ENCODE data around the gene ITGB4. TPM values are rescaled to one million over a fixed set of nuclear protein-coding genes. Genes with fewer than 3 reads are reported as not detected.
"Not testable (repeated sequence)": the region's sequence is repeated elsewhere in the genome, so short reads cannot be mapped to it uniquely, and the experiment has no call there.

Gene ITGB4
- total RNA-seq, 1 donor from 2014 or later = 8.8 TPM

DNA sequence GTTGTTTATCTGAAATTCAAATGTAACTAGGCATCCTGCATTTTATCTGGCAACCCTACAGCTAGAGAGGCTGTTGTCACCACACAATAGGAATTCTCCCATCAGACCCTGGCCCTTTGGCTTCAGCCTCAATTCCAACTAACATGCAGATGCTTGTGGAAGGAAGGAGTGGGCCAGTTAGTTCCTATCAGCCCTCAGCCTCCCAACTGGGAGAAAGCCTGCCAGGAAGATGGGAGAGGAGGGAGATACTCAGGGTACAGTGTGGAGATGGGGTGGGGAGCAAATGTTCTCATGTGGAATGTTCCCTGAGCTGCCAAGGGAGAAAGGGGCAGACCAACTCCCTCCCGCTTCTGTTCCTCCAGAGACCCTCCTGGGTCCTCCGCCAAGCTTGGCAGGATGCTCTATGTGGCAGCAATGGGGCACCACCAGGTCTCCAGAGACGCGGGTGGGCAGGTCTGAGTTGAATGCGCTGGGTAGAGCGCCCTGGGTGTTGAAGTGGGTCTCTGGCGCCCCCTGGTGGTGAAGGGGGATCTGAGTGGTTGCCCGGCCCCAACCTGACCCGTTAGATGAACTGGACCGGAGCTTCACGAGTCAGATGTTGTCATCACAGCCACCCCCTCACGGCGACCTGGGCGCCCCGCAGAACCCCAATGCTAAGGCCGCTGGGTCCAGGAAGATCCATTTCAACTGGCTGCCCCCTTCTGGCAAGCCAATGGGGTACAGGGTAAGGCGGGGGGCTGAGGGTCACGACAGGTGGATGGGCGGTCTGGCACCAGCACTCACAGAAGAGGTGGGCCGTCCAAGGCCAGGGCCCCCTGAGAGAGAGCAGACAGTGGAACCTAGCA, 28.5 kb downstream of the ITGB4 start:
- DNase-seq (peak; percentile 94), ATAC-seq (peak; percentile 72)
- intact Hi-C loops (cut with micrococcal nuclease) = loop anchor here (5.0 kb wide), 3 partner anchors 67 to 117 kb away; partner anchors contain the start of gene SMIM5

DNA sequence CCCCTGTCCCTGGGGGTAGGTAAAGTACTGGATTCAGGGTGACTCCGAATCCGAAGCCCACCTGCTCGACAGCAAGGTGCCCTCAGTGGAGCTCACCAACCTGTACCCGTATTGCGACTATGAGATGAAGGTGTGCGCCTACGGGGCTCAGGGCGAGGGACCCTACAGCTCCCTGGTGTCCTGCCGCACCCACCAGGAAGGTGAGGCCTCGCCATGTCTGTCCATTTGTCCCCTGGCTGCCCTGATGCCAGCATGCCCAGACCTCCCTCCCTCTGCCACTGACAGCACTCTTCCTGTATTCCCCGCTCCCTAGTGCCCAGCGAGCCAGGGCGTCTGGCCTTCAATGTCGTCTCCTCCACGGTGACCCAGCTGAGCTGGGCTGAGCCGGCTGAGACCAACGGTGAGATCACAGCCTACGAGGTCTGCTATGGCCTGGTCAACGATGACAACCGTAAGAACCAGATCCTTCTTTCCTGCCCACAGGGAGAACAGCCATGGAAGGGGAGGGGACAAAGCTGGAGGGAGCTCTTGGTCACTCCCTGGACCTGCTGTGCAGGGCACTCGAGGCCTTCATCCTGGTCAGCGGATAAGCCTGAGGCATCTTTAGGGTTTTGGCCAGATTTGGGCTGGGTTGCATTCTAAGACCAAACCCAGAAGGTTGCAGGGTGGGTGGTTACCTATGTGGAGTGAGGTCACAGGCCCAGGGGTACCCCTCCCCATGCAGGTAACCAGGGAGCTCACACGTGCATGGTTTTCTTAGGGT, 29.6 kb downstream of the ITGB4 start:
- no peak for DNase-seq
- intact Hi-C loops (cut with micrococcal nuclease) = loop anchor here (5.0 kb wide), 1 partner anchor 79 kb away; no protein-coding TSS in a partner anchor
- no peak for ATAC-seq

DNA sequence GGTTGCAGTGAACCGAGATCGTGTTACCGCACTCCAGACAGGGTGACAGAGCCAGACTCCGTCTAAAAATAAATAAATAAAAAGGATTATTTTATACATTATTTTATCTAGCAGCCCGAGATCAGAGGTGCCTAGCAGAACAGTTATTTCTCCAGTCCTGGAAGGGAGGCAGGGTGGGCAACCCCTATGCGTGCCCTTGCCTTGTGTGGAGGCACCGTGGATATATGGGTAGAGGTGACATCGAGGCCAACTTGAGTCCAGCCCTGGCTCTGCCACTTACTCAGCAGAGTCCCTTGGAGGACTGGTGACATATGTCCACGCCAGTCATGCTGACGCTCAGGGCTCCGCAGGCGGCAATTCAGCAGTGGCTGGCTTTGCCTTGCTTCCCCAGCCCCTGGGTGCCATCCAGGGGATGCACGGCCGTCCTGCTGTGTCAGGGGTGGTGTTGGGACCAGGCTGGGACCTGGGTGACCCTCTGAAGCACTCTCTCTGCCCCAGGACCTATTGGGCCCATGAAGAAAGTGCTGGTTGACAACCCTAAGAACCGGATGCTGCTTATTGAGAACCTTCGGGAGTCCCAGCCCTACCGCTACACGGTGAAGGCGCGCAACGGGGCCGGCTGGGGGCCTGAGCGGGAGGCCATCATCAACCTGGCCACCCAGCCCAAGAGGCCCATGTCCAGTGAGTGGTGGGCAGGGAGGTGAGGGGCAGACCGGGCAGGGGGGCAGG, 30.6 kb downstream of the ITGB4 start:
- ATAC-seq = no peak
- intact Hi-C loops (cut with micrococcal nuclease) = loop anchor here (5.0 kb wide), 1 partner anchor 80 kb away; no protein-coding TSS in a partner anchor
- no peak for DNase-seq

DNA sequence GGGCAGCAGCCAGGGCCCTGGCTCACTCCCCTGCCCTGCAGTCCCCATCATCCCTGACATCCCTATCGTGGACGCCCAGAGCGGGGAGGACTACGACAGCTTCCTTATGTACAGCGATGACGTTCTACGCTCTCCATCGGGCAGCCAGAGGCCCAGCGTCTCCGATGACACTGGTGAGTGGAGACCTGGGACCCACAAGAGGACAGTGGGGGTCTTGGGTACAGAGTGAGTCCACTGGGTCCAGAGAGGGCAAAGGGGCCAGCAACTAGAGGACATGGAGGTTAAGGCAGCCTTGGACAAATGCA, 31.1 kb downstream of the ITGB4 start:
- ATAC-seq = no peak
- intact Hi-C loops (cut with micrococcal nuclease) = loop anchor here (5.0 kb wide), 1 partner anchor 80 kb away; no protein-coding TSS in a partner anchor
- DNase-seq = no peak

- DNase-seq (no peak), ATAC-seq (no peak)
- intact Hi-C loops (cut with micrococcal nuclease) = loop anchor here (5.0 kb wide), 1 partner anchor 81 kb away; no protein-coding TSS in a partner anchor
Measured at GRCh38 chr17:75752802-75753513, 31.7 kb downstream of the ITGB4 start.

DNA sequence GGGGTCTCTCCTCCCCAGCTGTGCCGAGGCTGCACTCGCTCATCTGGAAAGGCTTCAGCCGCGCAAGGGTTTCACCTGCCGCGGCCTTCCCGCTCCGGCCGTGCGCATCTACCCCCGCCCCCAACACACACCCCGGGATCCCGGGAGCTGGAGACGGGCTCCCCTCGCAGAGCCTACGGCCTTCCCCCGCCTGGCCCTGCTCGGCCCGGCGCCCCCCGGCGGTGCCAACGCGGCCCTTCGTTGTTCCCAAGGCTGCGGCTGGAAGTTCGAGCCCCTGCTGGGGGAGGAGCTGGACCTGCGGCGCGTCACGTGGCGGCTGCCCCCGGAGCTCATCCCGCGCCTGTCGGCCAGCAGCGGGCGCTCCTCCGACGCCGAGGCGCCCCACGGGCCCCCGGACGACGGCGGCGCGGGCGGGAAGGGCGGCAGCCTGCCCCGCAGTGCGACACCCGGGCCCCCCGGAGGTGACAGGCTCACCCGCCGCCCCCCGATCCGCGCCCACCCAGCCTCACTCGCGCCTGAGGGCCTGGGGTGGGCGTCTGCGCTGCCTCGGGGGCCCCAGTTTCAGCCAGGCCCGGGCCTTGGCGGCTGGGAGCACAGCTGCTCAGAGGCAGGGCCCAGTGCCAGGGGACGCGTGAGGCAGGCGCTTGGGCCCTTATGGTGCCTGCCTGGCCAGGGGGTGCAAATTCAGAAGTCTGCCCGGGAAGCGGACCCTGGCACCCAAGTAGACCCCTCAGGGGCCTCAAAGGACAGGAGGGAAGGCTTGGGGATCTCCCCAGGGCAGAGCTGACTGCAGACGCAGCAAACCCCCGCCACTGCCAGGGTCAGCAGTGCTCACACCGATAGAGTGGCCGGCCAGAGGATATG, 32.5 kb downstream of the ITGB4 start:
- DNase-seq (peak; percentile 89), ATAC-seq (peak; percentile 79)
- intact Hi-C loops (cut with micrococcal nuclease) = loop anchor here (5.0 kb wide), 1 partner anchor 81 kb away; no protein-coding TSS in a partner anchor

DNA sequence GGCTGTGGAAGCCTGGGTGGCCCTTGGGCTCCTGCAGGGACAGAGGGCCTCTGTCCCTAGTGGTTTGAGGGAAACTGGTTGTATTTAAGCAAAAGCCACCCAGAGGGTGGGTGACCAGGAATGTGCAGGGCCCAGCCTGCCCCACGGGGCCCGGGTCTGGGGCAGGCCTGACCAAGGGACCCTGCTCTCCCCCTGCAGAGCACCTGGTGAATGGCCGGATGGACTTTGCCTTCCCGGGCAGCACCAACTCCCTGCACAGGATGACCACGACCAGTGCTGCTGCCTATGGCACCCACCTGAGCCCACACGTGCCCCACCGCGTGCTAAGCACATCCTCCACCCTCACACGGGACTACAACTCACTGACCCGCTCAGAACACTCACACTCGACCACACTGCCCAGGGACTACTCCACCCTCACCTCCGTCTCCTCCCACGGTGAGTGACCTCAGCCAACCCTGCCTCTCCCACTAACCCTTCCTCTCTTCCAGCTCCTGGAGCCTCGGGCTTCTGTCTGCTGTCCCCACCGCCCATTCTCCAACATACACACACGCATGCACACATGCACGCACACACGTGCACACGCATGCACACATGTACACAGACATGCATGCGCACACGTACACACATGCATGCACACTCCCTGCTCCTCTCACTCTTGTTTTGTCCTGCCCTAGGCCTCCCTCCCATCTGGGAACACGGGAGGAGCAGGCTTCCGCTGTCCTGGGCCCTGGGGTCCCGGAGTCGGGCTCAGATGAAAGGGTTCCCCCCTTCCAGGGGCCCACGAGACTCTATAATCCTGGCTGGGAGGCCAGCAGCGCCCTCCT, 33.3 kb downstream of the ITGB4 start:
- intact Hi-C loops (cut with micrococcal nuclease) = loop anchor here (5.0 kb wide), 1 partner anchor 82 kb away; no protein-coding TSS in a partner anchor
- DNase-seq = no peak
- no peak for ATAC-seq

GRCh38 chr17:75755205-75755901, 34.1 kb downstream of the ITGB4 start:
- ATAC-seq (no peak), DNase-seq (peak; percentile 37)
- intact Hi-C loops (cut with micrococcal nuclease) = no loop called here

- intact Hi-C loops (cut with micrococcal nuclease) = no loop called here
- no peak for DNase-seq
- ATAC-seq = no peak
Measured at GRCh38 chr17:75755990-75756389, 34.7 kb downstream of the ITGB4 start.

DNA sequence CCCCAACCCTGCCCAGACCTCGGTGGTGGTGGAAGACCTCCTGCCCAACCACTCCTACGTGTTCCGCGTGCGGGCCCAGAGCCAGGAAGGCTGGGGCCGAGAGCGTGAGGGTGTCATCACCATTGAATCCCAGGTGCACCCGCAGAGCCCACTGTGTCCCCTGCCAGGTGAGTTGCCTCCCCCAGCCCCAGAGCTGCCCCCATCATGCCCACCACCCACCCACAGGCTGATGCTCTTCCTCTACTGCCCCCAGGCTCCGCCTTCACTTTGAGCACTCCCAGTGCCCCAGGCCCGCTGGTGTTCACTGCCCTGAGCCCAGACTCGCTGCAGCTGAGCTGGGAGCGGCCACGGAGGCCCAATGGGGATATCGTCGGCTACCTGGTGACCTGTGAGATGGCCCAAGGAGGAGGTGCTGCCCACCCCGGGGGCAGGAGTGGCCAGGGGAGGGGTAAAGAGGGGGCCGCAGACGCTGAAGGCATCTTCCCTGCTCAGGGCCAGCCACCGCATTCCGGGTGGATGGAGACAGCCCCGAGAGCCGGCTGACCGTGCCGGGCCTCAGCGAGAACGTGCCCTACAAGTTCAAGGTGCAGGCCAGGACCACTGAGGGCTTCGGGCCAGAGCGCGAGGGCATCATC, 35.3 kb downstream of the ITGB4 start:
- intact Hi-C loops (cut with micrococcal nuclease) = no loop called here
- no peak for ATAC-seq
- peak; percentile 34 for DNase-seq

DNA sequence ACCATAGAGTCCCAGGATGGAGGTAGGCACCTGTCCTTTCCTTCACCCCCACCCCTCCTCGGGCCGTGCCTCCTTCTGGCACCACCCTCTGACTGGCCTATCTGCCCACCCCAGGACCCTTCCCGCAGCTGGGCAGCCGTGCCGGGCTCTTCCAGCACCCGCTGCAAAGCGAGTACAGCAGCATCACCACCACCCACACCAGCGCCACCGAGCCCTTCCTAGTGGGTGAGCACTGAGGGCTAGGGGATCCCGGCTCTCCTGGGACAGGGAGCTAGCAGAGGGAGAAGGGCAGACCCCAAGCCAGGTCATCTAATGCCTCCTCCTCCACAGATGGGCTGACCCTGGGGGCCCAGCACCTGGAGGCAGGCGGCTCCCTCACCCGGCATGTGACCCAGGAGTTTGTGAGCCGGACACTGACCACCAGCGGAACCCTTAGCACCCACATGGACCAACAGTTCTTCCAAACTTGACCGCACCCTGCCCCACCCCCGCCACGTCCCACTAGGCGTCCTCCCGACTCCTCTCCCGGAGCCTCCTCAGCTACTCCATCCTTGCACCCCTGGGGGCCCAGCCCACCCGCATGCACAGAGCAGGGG, 35.9 kb downstream of the ITGB4 start:
- intact Hi-C loops (cut with micrococcal nuclease) = no loop called here
- no peak for ATAC-seq
- peak; percentile 29 for DNase-seq

DNA sequence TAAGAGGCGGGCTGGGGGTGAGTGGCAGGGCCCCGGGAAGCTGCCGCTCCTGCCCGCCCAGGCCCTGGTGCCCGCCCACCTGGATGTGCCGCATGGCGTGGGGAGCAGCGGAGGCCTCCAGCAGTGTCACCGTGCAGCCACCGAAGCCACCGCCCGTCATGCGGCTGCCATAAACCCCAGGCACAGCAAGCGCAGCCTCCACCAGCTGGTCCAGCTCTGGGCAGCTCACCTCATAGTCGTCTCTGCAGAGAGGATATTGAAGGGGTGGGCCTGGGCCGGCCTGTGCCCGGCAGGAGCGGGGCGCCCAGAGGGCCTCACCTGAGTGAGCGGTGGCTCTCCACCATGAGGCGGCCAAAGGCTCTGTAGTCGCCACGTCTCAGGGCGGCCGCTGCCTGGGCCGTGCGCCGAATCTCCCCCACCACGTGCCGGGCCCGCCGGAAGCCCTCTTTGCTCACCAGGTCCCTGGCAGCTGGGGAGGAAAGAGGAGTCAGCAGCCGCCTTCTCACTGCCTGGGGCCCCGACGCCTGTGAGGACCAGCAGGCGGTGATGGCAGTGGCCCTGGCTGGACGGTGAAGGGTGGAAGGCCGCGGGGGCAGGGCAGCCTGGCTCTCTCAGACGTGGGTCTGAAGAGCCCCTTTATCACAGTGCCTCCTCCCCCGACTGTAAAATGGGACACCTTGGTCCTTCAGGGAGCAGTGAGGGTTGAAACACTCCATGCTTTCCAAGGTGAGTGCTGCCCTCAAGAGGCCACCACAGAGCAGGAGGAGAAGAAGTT, 37.1 kb downstream of the ITGB4 start:
- ATAC-seq = no peak
- intact Hi-C loops (cut with micrococcal nuclease) = no loop called here
- DNase-seq = peak; percentile 28

DNA sequence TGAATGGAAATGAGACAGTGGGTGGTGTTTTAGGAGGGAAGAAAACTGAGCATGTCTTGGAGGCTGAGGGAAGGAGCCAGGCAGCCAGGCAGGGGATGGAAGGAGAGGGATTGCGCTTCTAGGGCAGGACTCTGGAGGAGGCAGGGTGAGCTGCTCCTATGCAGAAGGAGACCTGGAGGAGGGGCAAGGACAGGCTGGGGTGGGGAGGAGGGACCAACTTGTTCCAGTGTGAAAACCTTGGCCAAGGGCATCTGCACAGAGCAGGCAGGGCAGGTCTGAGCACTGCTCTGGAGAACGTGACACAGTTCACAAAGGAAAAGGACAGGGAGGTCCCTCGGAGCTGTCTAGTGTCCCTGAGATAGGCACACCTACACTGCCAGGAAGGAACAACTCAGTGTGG, 38.2 kb downstream of the ITGB4 start:
- ATAC-seq (peak; percentile 68), DNase-seq (peak; percentile 39)
- intact Hi-C loops (cut with micrococcal nuclease) = no loop called here

DNA sequence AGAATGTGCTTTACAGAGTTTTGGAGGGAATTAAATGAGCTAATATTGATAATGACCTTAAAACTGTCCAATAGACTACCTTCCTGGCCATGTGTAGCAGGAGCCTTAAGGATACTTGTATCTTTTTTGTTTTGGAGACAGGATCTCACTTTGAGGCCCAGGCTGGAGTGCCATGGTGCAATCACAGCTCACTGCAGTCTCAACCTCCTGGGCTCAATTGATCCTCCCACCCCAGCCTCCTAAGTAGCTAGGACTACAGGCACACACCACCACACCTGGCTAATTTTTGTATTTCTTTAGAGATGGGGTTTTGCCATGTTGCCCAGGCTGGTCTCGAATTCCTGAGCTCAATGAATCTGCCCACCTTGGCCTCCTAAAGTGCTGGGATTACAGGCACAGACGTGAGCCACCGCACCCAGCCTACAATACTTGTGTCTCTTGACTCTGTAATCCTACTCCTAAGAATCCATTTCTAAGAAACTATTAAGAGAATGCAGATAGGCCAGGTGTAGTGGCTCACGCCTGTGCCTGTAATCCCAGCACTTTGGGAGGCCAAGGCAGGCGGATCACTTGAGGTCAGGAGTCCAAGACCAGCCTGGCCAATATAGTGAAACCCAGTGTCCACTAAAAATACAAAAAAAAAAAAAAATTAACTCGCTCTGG, 38.9 kb downstream of the ITGB4 start:
- ATAC-seq; intact Hi-C loops (cut with micrococcal nuclease): not testable (repeated sequence)
- DNase-seq = peak; percentile 7
